ENCODE results near the gene REXO2. TPM values are rescaled to one million over a fixed set of nuclear protein-coding genes. Genes with fewer than 3 reads are reported as not detected.
A peak's percentile ranks its signal among the peaks of the same experiment; 100 is the strongest.

REXO2 gene
- total RNA-seq, 1 experiment from 2014 or later, result 119 TPM

DNA sequence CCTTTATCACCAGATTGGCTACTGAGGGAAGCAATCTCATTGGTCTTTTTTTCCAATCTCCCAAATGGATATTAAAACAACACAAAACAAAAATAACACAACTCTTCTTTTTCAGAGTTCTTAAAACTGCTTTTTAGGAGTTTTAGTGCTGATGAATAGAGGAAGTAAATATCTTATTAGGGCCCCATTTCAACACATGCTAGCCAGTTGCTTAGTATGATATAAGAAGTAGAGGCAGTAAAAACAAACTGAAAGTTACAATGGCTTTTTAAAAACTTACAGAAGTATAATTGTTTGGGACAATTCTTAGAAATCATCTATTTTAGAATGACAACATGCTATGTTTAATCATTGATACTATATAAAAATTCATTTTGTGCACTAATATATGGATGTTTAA is 42.4 kb upstream of the REXO2 start:
- DNase-seq (ENCODE audit: low spot score), result no peak
- intact Hi-C loops (cut with micrococcal nuclease; ENCODE audit: unreplicated experiment), result loop anchor here (5.0 kb wide), 1 partner anchor 55 kb away; no protein-coding TSS in a partner anchor
- Histone ChIP-seq H3K27me3 (replicated peaks; ENCODE audit: insufficient read depth, low read depth, low read length, poor library complexity) (no peaks in the 10 kb centered on the region), H3K27ac (ENCODE audit: low read depth, low read length, poor library complexity, severe bottlenecking) (no peak overlapping the region), H3K36me3 (ENCODE audit: insufficient read depth, low read length, poor library complexity, severe bottlenecking) (no peaks in the 10 kb centered on the region), H3K4me3 (ENCODE audit: low read depth, low read length, poor library complexity, severe bottlenecking) (no peak overlapping the region), H3K4me1 (ENCODE audit: insufficient read depth, low read length, poor library complexity, severe bottlenecking) (peaks cover 10% of the 10 kb centered on the region), H3K9me3 (ENCODE audit: low read depth, low read length, poor library complexity, severe bottlenecking) (no peaks in the 10 kb centered on the region)
- ChIA-PET CTCF (no interaction called here), POLR2A (ENCODE audit: low non-redundant PET) (no interaction called here)
- no TSS peak for BruUV-seq (replicated peaks)
- no peak for TF ChIP-seq EZH2 (IDR thresholded peaks at IDR 0.05; ENCODE audit: borderline replicate concordance, low read depth, low read length, poor library complexity, severe bottlenecking)
- TF ChIP-seq, protein P1, sequence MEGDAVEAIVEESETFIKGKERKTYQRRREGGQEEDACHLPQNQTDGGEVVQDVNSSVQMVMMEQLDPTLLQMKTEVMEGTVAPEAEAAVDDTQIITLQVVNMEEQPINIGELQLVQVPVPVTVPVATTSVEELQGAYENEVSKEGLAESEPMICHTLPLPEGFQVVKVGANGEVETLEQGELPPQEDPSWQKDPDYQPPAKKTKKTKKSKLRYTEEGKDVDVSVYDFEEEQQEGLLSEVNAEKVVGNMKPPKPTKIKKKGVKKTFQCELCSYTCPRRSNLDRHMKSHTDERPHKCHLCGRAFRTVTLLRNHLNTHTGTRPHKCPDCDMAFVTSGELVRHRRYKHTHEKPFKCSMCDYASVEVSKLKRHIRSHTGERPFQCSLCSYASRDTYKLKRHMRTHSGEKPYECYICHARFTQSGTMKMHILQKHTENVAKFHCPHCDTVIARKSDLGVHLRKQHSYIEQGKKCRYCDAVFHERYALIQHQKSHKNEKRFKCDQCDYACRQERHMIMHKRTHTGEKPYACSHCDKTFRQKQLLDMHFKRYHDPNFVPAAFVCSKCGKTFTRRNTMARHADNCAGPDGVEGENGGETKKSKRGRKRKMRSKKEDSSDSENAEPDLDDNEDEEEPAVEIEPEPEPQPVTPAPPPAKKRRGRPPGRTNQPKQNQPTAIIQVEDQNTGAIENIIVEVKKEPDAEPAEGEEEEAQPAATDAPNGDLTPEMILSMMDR (conservative IDR thresholded peaks at IDR 0.05; ENCODE audit: low read depth, low read length), result no peak

DNA sequence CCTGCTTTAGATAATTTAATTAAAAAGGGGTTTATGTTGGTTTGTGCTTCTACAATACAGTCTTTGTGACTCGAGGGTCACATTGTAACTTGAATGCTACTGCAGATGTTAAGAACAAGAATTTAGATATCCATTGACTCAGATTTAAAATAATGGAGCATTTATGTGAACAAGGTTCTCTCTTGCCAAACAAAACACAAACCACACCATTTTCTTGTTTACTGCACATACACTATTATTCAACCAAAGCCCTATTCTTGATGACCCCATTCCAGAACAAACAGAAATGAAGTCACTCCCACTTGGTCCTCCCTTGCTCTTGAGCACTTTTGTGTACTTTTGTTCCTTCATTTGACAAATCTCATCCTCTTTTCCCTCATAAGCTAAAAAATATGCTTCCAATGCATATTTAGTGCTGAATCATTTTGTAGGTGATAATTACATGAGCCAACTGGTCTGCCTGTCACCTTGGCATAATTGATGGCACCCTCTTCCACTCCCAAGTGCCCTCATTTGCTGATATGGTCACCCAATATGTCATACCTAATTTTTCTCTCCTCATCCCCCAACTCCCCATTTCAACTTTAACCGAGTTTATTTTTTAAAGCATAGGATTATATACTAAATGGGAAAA is 41.8 kb upstream of the REXO2 start:
- Histone ChIP-seq H3K4me1 (ENCODE audit: insufficient read depth, low read length, poor library complexity, severe bottlenecking) (peaks cover 12% of the 10 kb centered on the region), H3K9me3 (ENCODE audit: low read depth, low read length, poor library complexity, severe bottlenecking) (no peaks in the 10 kb centered on the region), H3K27ac (ENCODE audit: low read depth, low read length, poor library complexity, severe bottlenecking) (no peak overlapping the region), H3K27me3 (replicated peaks; ENCODE audit: insufficient read depth, low read depth, low read length, poor library complexity) (no peaks in the 10 kb centered on the region), H3K4me3 (ENCODE audit: low read depth, low read length, poor library complexity, severe bottlenecking) (no peak overlapping the region), H3K36me3 (ENCODE audit: insufficient read depth, low read length, poor library complexity, severe bottlenecking) (no peaks in the 10 kb centered on the region)
- no TSS peak for BruUV-seq (replicated peaks)
- ChIA-PET CTCF (no interaction called here), POLR2A (ENCODE audit: low non-redundant PET) (no interaction called here)
- TF ChIP-seq EZH2 (IDR thresholded peaks at IDR 0.05; ENCODE audit: borderline replicate concordance, low read depth, low read length, poor library complexity, severe bottlenecking), result no peak
- TF ChIP-seq, protein P1 (conservative IDR thresholded peaks at IDR 0.05; ENCODE audit: low read depth, low read length), result no peak
- no peak for DNase-seq (ENCODE audit: low spot score)
- intact Hi-C loops (cut with micrococcal nuclease; ENCODE audit: unreplicated experiment), result loop anchor here (5.0 kb wide), 1 partner anchor 55 kb away; no protein-coding TSS in a partner anchor

DNA sequence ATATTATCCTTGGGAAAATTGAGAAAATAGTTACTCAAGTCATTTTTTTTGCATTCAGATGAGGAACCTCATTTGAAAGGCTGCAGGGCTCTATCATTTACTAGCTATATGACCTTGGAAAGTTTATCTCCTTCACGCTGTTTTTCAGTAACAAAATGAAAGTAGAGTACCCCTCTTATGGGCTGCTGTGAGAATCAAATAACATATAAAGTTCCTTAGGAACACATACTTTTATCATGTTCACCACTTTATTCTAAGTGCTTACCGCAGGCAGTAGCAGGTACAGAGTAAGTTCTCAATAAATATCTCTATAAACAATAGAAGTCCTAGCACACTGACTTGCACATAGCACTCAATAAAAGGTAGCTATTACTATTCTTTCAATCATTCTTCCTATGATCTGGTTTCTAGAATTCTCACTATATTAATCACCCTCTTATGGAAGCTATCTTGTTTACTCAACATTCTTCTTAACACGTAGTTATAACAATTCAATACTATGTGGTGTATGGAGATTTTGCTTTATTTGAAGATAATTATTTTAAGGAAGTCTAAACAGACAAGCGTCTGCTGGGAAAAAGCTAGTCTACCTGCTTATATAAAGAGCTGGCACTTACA is 40.9 kb upstream of the REXO2 start:
- POLR2A ChIA-PET (ENCODE audit: low non-redundant PET), result no interaction called here
- CTCF ChIA-PET, result no interaction called here
- intact Hi-C loops (cut with micrococcal nuclease; ENCODE audit: unreplicated experiment), result loop anchor here (5.0 kb wide), 1 partner anchor 56 kb away; no protein-coding TSS in a partner anchor
- Histone ChIP-seq H3K4me1 (ENCODE audit: insufficient read depth, low read length, poor library complexity, severe bottlenecking) (peaks cover 12% of the 10 kb centered on the region), H3K27me3 (replicated peaks; ENCODE audit: insufficient read depth, low read depth, low read length, poor library complexity) (no peaks in the 10 kb centered on the region), H3K4me3 (ENCODE audit: low read depth, low read length, poor library complexity, severe bottlenecking) (no peak overlapping the region), H3K27ac (ENCODE audit: low read depth, low read length, poor library complexity, severe bottlenecking) (peak overlapping the region; percentile 12), H3K36me3 (ENCODE audit: insufficient read depth, low read length, poor library complexity, severe bottlenecking) (peaks cover 3% of the 10 kb centered on the region), H3K9me3 (ENCODE audit: low read depth, low read length, poor library complexity, severe bottlenecking) (no peaks in the 10 kb centered on the region)
- no peak for DNase-seq (ENCODE audit: low spot score)
- BruUV-seq (replicated peaks), result no TSS peak
- no peak for TF ChIP-seq EZH2 (IDR thresholded peaks at IDR 0.05; ENCODE audit: borderline replicate concordance, low read depth, low read length, poor library complexity, severe bottlenecking)
- TF ChIP-seq, protein P1 (conservative IDR thresholded peaks at IDR 0.05; ENCODE audit: low read depth, low read length), result no peak

All from A673 (cell line).